Kidney (tissue), 14 donors: ENCODE measurements around the gene DESI1. TPM values are rescaled to one million over a fixed set of nuclear protein-coding genes. Genes with fewer than 3 reads are reported as not detected.
A peak's percentile ranks its signal among the peaks of the same experiment; 100 is the strongest.
"Not testable (repeated sequence)": the region's sequence is repeated elsewhere in the genome, so short reads cannot be mapped to it uniquely, and the experiment has no call there.

ENCODE experiments used
- DNase-seq, 5 donors: peaks; one replicate each; pipeline ENCODE4 v3.0.0-alpha.2; 2013 to 2020
- FAIRE-seq: peaks from 2 replicates; lab custom pipeline; 2012; peaks lifted over from hg19 to GRCh38; lab: Jason Lieb, UNC
- H3K27ac ChIP-seq, 2 donors: one replicate each; pipeline ENCODE4 v1.7.0; 2013; ENCODE audit warnings: low read depth in 2 of 2, low read length in 2 of 2, inconsistent platforms in 1 of 2
- H3K27me3 ChIP-seq: one replicate; pipeline ENCODE4 v1.7.1; 2013; ENCODE audit warnings: low read length, inconsistent platforms; ENCODE audit not compliant: control insufficient read depth, insufficient read depth
- H3K36me3 ChIP-seq, 3 donors: one replicate each; pipeline versions ENCODE4 v1.7.0 to v1.7.1; 2013; ENCODE audit warnings: low read length in 3 of 3, control low read depth in 1 of 3, inconsistent platforms in 1 of 3; ENCODE audit not compliant: insufficient read depth in 3 of 3, control insufficient read depth in 2 of 3
- H3K4me1 ChIP-seq, 3 donors: one replicate each; pipeline versions ENCODE4 v1.7.0 to v1.7.1; 2013; ENCODE audit warnings: low read length in 3 of 3, inconsistent platforms in 1 of 3, low read depth in 1 of 3; ENCODE audit not compliant: control insufficient read depth in 2 of 3, insufficient read depth in 2 of 3
- H3K4me3 ChIP-seq, 3 donors: one replicate each; pipeline versions ENCODE4 v1.7.0 to v1.8.1; 2013; ENCODE audit warnings: low read length in 3 of 3, control low read depth in 1 of 3, inconsistent platforms in 1 of 3
- H3K9ac ChIP-seq, 3 donors: one replicate each; pipeline versions ENCODE4 v1.7.0 to v1.7.1; 2013; ENCODE audit warnings: low read length in 3 of 3, control low read depth in 1 of 3, inconsistent platforms in 1 of 3
- H3K9me3 ChIP-seq, 3 donors: one replicate each; pipeline versions ENCODE4 v1.7.0 to v1.7.1; 2013; ENCODE audit warnings: low read length in 3 of 3, control low read depth in 1 of 3, inconsistent platforms in 1 of 3; ENCODE audit not compliant: control insufficient read depth in 2 of 3, insufficient read depth in 1 of 3
- intact Hi-C: fragments of 100-400 bp; cut with DNase I; formaldehyde crosslinking; loops from one replicate; pipeline ENCODE4 v1.11.1; 2022
- polyA plus RNA-seq: library from polyadenylated mRNA; stranded (reverse); fragments of 350-450 nt; fragmentation: Illumina TruSeq; extraction: RNeasy Lipid Tissue Mini Kit (QIAGEN cat#74804); gene quantifications from one replicate; pipeline ENCODE4 v1.2.3, GENCODE V29; 2014; ENCODE audit warnings: low read depth, low replicate concordance; ENCODE audit not compliant: insufficient read depth
- total RNA-seq: library from RNA; stranded (reverse); fragmentation: NEBNext Ultra II Directional; extraction: Animal tissue kit (Norgen Biotek cat#: 25700); gene quantifications from one replicate; pipeline ENCODE4 v1.2.1, GENCODE V29; 2021
- TF ChIP-seq, protein P1 (sequence below): IDR thresholded peaks from 3 replicates; pipeline ENCODE4 v1.5.1; 2012; ENCODE audit warnings: mild to moderate bottlenecking, moderate library complexity, borderline replicate concordance; ENCODE audit not compliant: insufficient read depth; ENCODE audit errors: extremely low read depth
- donor health status: control.
- donor health status: control.
- donor health status: control.
- donor health status: control.
- donor health status: control.
- donor health status: DM: yes; HTN: yes; CAD: no.
- donor health status: Normal renal cell carcinoma (clear cell type).

DESI1 gene
- total and polyA plus RNA-seq, 2 donors from 2014 or later, result 28.6 to 29.1 TPM

- intact Hi-C loops, result no loop called here
- H3K4me1 ChIP-seq, result no peaks in the 10 kb centered on the region
- H3K9ac ChIP-seq, result no peak overlapping the region
- DNase-seq, result no peak
- no peak overlapping the region for H3K4me3 ChIP-seq
- TF ChIP-seq, protein P1, sequence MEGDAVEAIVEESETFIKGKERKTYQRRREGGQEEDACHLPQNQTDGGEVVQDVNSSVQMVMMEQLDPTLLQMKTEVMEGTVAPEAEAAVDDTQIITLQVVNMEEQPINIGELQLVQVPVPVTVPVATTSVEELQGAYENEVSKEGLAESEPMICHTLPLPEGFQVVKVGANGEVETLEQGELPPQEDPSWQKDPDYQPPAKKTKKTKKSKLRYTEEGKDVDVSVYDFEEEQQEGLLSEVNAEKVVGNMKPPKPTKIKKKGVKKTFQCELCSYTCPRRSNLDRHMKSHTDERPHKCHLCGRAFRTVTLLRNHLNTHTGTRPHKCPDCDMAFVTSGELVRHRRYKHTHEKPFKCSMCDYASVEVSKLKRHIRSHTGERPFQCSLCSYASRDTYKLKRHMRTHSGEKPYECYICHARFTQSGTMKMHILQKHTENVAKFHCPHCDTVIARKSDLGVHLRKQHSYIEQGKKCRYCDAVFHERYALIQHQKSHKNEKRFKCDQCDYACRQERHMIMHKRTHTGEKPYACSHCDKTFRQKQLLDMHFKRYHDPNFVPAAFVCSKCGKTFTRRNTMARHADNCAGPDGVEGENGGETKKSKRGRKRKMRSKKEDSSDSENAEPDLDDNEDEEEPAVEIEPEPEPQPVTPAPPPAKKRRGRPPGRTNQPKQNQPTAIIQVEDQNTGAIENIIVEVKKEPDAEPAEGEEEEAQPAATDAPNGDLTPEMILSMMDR, result no peak
- FAIRE-seq, result no peak
- no peak overlapping the region for H3K27ac ChIP-seq
- H3K36me3 ChIP-seq, result peaks cover 18 to 55% (median 29%) of the 10 kb centered on the region in 3 donors
- no peaks in the 10 kb centered on the region for H3K27me3 ChIP-seq
- H3K9me3 ChIP-seq, result no peaks in the 10 kb centered on the region
These were observed 15.6 kb upstream of the DESI1 start for GRCh38 chr22:41636467-41636866.

- H3K27ac ChIP-seq, H3K27me3 ChIP-seq, H3K4me3 ChIP-seq, H3K9me3 ChIP-seq, DNase-seq, H3K9ac ChIP-seq, FAIRE-seq, H3K4me1 ChIP-seq, intact Hi-C loops: not testable (repeated sequence)
- H3K36me3 ChIP-seq, result peaks cover 18 to 45% (median 25%) of the 10 kb centered on the region in 3 donors
These were observed 13.8 kb upstream of the DESI1 start for GRCh38 chr22:41634610-41635009.

- DNase-seq, H3K27me3 ChIP-seq, intact Hi-C loops, H3K9ac ChIP-seq, H3K4me1 ChIP-seq, FAIRE-seq, H3K4me3 ChIP-seq, H3K27ac ChIP-seq, H3K9me3 ChIP-seq: not testable (repeated sequence)
- H3K36me3 ChIP-seq, result peaks cover 9 to 42% (median 20%) of the 10 kb centered on the region in 3 donors
These were observed 10.8 kb upstream of the DESI1 start for GRCh38 chr22:41631615-41632014.

DNA sequence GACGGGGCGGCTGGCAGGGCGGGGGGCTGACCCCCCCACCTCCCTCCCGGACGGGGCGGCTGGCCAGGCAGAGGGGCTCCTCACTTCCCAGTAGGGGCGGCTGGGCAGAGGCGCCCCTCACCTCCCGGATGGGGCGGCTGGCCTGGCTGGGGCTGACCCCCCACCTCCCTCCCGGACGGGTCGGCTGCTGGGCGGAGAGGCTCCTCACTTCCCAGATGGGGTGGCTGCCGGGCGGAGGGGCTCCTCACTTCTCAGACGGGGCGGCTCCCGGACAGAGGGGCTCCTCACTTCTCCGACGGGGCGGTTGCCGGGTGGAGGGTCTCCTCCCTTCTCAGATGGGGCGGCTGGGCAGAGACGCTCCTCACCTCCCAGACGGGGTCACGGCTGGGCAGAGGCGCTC lies 10.3 kb upstream of the DESI1 start:
- H3K4me3 ChIP-seq, H3K9ac ChIP-seq, FAIRE-seq, H3K27ac ChIP-seq, H3K4me1 ChIP-seq, intact Hi-C loops, H3K27me3 ChIP-seq, H3K9me3 ChIP-seq: not testable (repeated sequence)
- H3K36me3 ChIP-seq, result peaks cover 7 to 38% (median 17%) of the 10 kb centered on the region in 3 donors
- DNase-seq, result peak in 1 of 5 donors; percentile 73

GRCh38 chr22:41625577-41625976 lies 4.7 kb upstream of the DESI1 start:
- FAIRE-seq (no peak), DNase-seq (no peak)
- Histone ChIP-seq H3K4me1 (peaks cover 4 to 6% (median 6%) of the 10 kb centered on the region in 3 donors), H3K9me3 (no peaks in the 10 kb centered on the region), H3K4me3 (no peak overlapping the region), H3K36me3 (peaks cover 8 to 36% (median 17%) of the 10 kb centered on the region in 3 donors), H3K27ac (no peak overlapping the region), H3K27me3 (no peaks in the 10 kb centered on the region), H3K9ac (no peak overlapping the region)
- TF ChIP-seq, protein P1, result no peak
- intact Hi-C loops, result no loop called here
